MM.1S (cell line): ENCODE results near the gene UGT1A1.

Experiments
- CTCF ChIP-seq: fragments of 300-600 bp; sonication (generic); IDR thresholded peaks from 2 replicates; pipeline ENCODE4 v1.5.1; 2016; ENCODE audit warnings: antibody characterized with exemption, low read length, mixed read lengths
- EZH2 ChIP-seq: fragments of 300-600 bp; sonication (generic); optimal IDR thresholded peaks from 2 replicates; pipeline ENCODE3; 2017; ENCODE audit warnings: low read depth, mild to moderate bottlenecking, antibody characterized with exemption, low read length, mixed read lengths

GRCh38 chr2:233772153-233772552, 12.1 kb downstream of the UGT1A1 start:
- TF ChIP-seq CTCF (no peak), EZH2 (no peak)
